ENCODE measurements around the gene NOXO1. TPM values are rescaled to one million over a fixed set of nuclear protein-coding genes. Genes with fewer than 3 reads are reported as not detected.

NOXO1 gene
- total and polyA plus RNA-seq, 9 of the 15 experiments (the other 6 are each of a cell fraction or from before 2014, with no cell fraction given): not detected

DNA sequence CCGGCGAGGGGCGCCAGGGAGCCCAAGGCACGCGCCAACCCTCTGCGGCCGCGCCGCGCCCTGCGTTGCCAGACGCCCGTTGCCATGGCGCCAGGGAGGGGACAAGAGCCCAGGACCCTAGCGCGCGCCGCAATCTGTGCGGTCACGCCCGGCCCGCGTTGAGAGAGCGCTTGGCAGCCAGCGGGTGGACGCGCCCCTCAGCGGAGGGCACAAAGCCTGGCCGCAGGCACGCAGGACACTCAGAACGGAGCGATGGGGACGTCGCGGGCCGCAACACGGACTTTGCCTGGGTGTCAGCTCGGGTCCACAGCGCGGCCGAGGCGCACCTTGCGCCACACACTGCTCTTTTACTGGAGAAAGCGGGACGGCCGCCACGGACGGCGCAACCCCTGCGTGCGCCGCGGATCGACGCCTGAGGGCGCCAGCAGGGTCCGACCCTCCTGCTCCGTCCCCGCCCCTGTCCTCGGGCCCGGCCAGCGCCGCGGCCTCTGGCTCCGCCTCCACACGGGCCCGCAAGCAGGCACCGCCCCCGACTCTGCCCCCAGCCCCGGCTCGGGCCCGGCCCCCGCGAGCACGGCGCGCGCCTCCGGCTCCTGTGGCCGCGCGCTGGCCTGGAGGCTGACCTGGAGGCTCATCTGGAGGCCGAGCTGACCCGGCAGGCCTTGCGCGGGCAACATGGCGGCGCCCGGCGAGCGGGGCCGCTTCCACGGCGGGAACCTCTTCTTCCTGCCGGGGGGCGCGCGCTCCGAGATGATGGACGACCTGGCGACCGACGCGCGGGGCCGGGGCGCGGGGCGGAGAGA lies 2.5 kb upstream of the NOXO1 start, which contains the start of gene GFER (continued):
- TF ChIP-seq TEAD1 (CRISPR knock-in tag; IDR thresholded peaks at IDR 0.05) (no peak), RBM22 (IDR thresholded peaks at IDR 0.05; ENCODE audit: low read depth, low read length, poor library complexity, severe bottlenecking) (peak; percentile 91), BDP1 (IDR thresholded peaks at IDR 0.05; ENCODE audit: insufficient read depth, insufficient read length) (no peak), NRF1 (conservative IDR thresholded peaks at IDR 0.05 in 1 of 2, IDR thresholded peaks at IDR 0.05 in 1 of 2) (peak; percentile 81 to 85), MAFF (IDR thresholded peaks at IDR 0.05; ENCODE audit: low read length) (no peak), PHF21A (IDR thresholded peaks at IDR 0.05; ENCODE audit: borderline replicate concordance, low read depth) (peak; percentile 98), PML (IDR thresholded peaks at IDR 0.05; ENCODE audit: low read length) (peak; percentile 57; the same call in 1 of the 2 replicates), CBX2 (IDR thresholded peaks at IDR 0.05; ENCODE audit: insufficient read depth, low read length, poor library complexity, severe bottlenecking) (no peak), HNRNPUL1 (IDR thresholded peaks at IDR 0.05; ENCODE audit: low read length) (no peak), ZNF778 (CRISPR knock-in tag; IDR thresholded peaks at IDR 0.05) (no peak)
- TF ChIP-seq, protein P1, sequence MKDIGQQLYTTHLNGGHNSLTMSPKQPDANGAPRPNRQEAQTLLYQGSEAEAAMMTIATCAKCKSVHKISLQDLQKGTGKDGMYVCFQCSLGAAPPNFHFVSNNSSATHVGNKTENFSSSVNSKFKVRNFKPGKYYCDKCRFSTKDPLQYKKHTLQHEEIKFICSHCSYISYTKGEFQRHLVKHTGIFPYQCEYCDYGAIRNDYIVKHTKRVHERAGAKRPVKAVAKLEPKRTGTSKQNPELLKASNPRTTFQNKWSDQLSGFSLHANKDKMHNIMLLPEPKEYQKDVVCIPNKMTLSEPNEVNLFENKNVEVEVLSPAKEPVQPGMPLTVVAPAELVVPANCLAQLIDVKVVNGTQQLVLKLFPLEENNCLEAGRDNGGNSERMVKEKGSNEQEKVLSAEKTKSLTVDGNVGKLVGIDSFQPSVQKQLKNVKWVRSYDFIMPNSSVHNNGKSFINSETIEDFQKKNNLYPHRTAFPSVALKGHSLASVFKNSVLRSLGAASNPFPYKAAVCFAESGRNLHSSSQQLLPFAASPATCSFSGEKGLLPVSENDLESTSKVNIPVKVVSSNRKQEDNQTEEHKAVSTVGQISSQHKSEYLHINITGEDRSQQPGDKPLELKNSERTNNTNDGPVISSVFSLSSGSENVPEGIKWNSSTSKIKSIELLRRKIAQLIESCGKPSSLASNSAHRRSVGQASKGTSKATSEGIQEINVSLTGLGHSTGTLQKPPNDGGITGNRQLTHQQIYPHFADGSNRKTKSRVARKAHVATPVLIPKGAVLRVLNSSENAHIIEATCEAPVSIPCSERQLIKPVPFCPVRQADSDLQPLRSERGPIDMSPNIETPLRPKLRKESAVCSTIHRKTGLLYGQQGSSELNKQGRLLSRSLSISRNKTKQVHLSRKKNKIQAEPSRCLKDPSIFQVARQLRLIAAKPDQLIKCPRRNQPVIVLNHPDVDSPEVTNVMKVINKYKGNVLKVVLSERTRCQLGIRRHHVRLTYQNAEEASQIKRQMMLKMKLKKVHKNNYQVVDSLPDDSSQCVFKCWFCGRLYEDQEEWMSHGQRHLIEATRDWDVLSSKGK (CRISPR knock-in tag; IDR thresholded peaks at IDR 0.05): no peak
- TF ChIP-seq, protein P2, sequence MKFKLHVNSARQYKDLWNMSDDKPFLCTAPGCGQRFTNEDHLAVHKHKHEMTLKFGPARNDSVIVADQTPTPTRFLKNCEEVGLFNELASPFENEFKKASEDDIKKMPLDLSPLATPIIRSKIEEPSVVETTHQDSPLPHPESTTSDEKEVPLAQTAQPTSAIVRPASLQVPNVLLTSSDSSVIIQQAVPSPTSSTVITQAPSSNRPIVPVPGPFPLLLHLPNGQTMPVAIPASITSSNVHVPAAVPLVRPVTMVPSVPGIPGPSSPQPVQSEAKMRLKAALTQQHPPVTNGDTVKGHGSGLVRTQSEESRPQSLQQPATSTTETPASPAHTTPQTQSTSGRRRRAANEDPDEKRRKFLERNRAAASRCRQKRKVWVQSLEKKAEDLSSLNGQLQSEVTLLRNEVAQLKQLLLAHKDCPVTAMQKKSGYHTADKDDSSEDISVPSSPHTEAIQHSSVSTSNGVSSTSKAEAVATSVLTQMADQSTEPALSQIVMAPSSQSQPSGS (CRISPR knock-in tag; IDR thresholded peaks at IDR 0.05): no peak
- TF ChIP-seq, protein P3, sequence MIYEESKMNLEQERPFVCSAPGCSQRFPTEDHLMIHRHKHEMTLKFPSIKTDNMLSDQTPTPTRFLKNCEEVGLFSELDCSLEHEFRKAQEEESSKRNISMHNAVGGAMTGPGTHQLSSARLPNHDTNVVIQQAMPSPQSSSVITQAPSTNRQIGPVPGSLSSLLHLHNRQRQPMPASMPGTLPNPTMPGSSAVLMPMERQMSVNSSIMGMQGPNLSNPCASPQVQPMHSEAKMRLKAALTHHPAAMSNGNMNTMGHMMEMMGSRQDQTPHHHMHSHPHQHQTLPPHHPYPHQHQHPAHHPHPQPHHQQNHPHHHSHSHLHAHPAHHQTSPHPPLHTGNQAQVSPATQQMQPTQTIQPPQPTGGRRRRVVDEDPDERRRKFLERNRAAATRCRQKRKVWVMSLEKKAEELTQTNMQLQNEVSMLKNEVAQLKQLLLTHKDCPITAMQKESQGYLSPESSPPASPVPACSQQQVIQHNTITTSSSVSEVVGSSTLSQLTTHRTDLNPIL (CRISPR knock-in tag; IDR thresholded peaks at IDR 0.05): no peak
- TF ChIP-seq, protein P4, sequence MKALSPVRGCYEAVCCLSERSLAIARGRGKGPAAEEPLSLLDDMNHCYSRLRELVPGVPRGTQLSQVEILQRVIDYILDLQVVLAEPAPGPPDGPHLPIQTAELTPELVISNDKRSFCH (CRISPR knock-in tag; IDR thresholded peaks at IDR 0.05): no peak
- TF ChIP-seq, protein P4 (tag; IDR thresholded peaks at IDR 0.05): peak; percentile 72
- TF ChIP-seq, protein P5, sequence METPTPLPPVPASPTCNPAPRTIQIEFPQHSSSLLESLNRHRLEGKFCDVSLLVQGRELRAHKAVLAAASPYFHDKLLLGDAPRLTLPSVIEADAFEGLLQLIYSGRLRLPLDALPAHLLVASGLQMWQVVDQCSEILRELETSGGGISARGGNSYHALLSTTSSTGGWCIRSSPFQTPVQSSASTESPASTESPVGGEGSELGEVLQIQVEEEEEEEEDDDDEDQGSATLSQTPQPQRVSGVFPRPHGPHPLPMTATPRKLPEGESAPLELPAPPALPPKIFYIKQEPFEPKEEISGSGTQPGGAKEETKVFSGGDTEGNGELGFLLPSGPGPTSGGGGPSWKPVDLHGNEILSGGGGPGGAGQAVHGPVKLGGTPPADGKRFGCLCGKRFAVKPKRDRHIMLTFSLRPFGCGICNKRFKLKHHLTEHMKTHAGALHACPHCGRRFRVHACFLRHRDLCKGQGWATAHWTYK (CRISPR knock-in tag; IDR thresholded peaks at IDR 0.05): peak; percentile 68; the same call in 1 of the 2 replicates
- TF ChIP-seq, protein P6, sequence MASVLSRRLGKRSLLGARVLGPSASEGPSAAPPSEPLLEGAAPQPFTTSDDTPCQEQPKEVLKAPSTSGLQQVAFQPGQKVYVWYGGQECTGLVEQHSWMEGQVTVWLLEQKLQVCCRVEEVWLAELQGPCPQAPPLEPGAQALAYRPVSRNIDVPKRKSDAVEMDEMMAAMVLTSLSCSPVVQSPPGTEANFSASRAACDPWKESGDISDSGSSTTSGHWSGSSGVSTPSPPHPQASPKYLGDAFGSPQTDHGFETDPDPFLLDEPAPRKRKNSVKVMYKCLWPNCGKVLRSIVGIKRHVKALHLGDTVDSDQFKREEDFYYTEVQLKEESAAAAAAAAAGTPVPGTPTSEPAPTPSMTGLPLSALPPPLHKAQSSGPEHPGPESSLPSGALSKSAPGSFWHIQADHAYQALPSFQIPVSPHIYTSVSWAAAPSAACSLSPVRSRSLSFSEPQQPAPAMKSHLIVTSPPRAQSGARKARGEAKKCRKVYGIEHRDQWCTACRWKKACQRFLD (CRISPR knock-in tag; IDR thresholded peaks at IDR 0.05): peak; percentile 93

All from K562 (cell line).